Activated CD8-positive, alpha-beta T cell treated with anti-CD3 and anti-CD28 coated beads for 36 hours (primary cell): ENCODE results near the gene TGFBI. TPM values are rescaled to one million over a fixed set of nuclear protein-coding genes. Genes with fewer than 3 reads are reported as not detected.

Experiments
- ATAC-seq: fragments of 200-7000 bp; cut with Tn5 transposase; one replicate; pipeline ENCODE4 v1.10.0; 2021; ENCODE audit warnings: mild to moderate bottlenecking, moderate library complexity
- CTCF ChIA-PET: fragments of 350-600 bp; sonication (Branson Sonifier 250); formaldehyde crosslinking; loops from one replicate; lab custom pipeline; 2021; ENCODE audit warnings: antibody characterized with exemption; lab: Charles Lee
- POLR2A ChIA-PET: fragments of 350-600 bp; sonication (Branson Sonifier 250); formaldehyde crosslinking; loops from one replicate; lab custom pipeline; 2021; ENCODE audit warnings: antibody characterized with exemption; lab: Charles Lee
- DNase-seq: peaks from one replicate; pipeline ENCODE4 v3.0.0-alpha.2; 2020
- H3K27ac Mint-ChIP-seq: one replicate; pipeline ENCODE4 v1.8.0; 2021; ENCODE audit warnings: mild to moderate bottlenecking, mixed read lengths
- H3K27me3 Mint-ChIP-seq: one replicate; pipeline ENCODE4 v1.8.0; 2021; ENCODE audit warnings: mixed read lengths
- H3K36me3 Mint-ChIP-seq: one replicate; pipeline ENCODE4 v1.8.0; 2021; ENCODE audit warnings: low read depth, mixed read lengths
- H3K4me1 Mint-ChIP-seq: one replicate; pipeline ENCODE4 v1.8.0; 2021; ENCODE audit warnings: low read depth, mixed read lengths
- H3K4me3 Mint-ChIP-seq: one replicate; pipeline ENCODE4 v1.8.0; 2021; ENCODE audit warnings: mild to moderate bottlenecking, moderate library complexity, mixed read lengths
- H3K9me3 Mint-ChIP-seq: one replicate; pipeline ENCODE4 v1.8.0; 2021; ENCODE audit warnings: mixed read lengths
- intact Hi-C: fragments of 100-400 bp; cut with micrococcal nuclease; formaldehyde crosslinking; loops from one replicate; pipeline ENCODE4 v1.10.0; 2022
- total RNA-seq, 2 experiments: library from RNA; stranded (reverse); gene quantifications; one replicate each; pipeline ENCODE4 v1.2.3, GENCODE V29; 2021
- TF ChIP-seq, protein P1 (sequence below): fragments of 200-600 bp; IDR thresholded peaks from one replicate; pipeline ENCODE4 v1.8.0; 2022; ENCODE audit warnings: antibody characterized with exemption, mild to moderate bottlenecking

Gene TGFBI
- total RNA-seq, 2 experiments from 2014 or later = not detected

DNA sequence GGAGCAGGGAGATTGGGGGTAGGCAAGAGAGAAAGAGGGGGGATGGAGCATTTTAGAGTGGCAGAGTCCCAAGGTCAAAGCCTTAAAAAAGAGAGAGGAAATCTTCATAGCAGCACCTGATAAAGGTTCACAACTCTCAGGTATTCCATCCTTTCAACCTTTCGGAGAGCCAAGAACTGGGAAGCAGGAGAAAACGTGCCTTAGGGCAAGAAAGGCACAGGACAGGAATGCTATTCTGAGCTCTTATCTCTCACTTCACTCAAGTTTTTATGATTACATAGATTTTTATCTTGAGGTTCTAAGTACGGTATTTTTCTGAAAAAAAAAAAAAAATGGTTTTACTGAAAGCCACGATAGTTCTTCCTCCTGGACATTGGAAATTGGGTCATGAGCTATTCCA is 69.4 kb downstream of the TGFBI start:
- H3K27ac Mint-ChIP-seq = no peak overlapping the region
- no peaks in the 10 kb centered on the region for H3K9me3 Mint-ChIP-seq
- no peaks in the 10 kb centered on the region for H3K4me1 Mint-ChIP-seq
- POLR2A ChIA-PET = no interaction called here
- DNase-seq = no peak
- CTCF ChIA-PET = no interaction called here
- no peak overlapping the region for H3K4me3 Mint-ChIP-seq
- H3K27me3 Mint-ChIP-seq = peaks cover 8% of the 10 kb centered on the region
- H3K36me3 Mint-ChIP-seq = no peaks in the 10 kb centered on the region
- intact Hi-C loops = no loop called here
- TF ChIP-seq, protein P1, sequence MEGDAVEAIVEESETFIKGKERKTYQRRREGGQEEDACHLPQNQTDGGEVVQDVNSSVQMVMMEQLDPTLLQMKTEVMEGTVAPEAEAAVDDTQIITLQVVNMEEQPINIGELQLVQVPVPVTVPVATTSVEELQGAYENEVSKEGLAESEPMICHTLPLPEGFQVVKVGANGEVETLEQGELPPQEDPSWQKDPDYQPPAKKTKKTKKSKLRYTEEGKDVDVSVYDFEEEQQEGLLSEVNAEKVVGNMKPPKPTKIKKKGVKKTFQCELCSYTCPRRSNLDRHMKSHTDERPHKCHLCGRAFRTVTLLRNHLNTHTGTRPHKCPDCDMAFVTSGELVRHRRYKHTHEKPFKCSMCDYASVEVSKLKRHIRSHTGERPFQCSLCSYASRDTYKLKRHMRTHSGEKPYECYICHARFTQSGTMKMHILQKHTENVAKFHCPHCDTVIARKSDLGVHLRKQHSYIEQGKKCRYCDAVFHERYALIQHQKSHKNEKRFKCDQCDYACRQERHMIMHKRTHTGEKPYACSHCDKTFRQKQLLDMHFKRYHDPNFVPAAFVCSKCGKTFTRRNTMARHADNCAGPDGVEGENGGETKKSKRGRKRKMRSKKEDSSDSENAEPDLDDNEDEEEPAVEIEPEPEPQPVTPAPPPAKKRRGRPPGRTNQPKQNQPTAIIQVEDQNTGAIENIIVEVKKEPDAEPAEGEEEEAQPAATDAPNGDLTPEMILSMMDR = no peak
- ATAC-seq = no peak

DNA sequence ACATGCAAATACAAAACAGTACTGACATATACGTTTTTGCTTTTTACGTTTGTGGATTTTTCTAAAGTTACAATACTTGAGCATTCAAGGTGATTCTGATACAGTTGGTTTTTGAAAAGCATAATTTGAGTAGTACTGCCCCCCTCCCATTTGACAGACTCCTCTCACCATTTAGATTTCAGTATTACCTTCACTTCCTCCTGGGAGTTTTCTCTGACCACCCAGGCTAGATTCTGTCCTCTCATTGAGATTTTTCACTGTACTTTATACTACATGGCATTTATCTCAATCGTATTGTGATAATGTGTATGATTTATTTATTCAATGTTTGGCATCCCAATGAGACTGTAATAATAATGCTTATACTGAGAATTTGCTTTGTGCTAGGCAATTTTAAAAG is 71.1 kb downstream of the TGFBI start:
- DNase-seq (no peak), ATAC-seq (no peak)
- H3K27ac Mint-ChIP-seq = no peak overlapping the region
- ChIA-PET CTCF (interaction anchor here (1.2 kb wide), 1 partner anchor 17 kb away, joined by 3 read pairs; no protein-coding TSS in a partner anchor), POLR2A (no interaction called here)
- intact Hi-C loops = no loop called here
- TF ChIP-seq, protein P1 = no peak
- H3K27me3 Mint-ChIP-seq = peaks cover 6% of the 10 kb centered on the region
- H3K4me3 Mint-ChIP-seq = no peak overlapping the region
- H3K9me3 Mint-ChIP-seq = no peaks in the 10 kb centered on the region
- no peaks in the 10 kb centered on the region for H3K36me3 Mint-ChIP-seq
- H3K4me1 Mint-ChIP-seq = no peaks in the 10 kb centered on the region

DNA sequence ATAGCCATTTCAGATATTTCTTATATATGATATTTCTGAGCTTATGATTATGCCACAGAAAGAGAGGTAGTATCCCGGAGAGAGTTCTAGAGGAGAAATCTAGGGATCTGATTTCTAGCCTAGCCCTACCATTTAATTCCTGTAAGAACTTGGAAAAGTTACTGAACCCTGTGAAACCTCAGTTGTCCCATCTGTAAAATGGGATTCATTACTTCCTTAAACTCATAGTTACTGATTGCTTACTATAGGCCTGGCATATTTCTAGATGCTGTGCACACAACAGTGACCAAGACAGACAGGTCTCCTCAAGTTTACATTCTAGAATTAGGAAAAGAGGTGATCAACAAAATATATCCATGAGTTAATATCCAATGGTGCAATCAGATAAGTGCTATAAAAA is 73.1 kb downstream of the TGFBI start:
- POLR2A ChIA-PET = no interaction called here
- no peak for DNase-seq
- intact Hi-C loops = no loop called here
- H3K4me3 Mint-ChIP-seq = no peak overlapping the region
- no peaks in the 10 kb centered on the region for H3K9me3 Mint-ChIP-seq
- TF ChIP-seq, protein P1 = no peak
- CTCF ChIA-PET = interaction anchor here (1.2 kb wide), 1 partner anchor 21 kb away, joined by 6 read pairs; no protein-coding TSS in a partner anchor
- H3K36me3 Mint-ChIP-seq = no peaks in the 10 kb centered on the region
- no peak for ATAC-seq
- H3K4me1 Mint-ChIP-seq = no peaks in the 10 kb centered on the region
- H3K27me3 Mint-ChIP-seq = peaks cover 6% of the 10 kb centered on the region
- no peak overlapping the region for H3K27ac Mint-ChIP-seq

DNA sequence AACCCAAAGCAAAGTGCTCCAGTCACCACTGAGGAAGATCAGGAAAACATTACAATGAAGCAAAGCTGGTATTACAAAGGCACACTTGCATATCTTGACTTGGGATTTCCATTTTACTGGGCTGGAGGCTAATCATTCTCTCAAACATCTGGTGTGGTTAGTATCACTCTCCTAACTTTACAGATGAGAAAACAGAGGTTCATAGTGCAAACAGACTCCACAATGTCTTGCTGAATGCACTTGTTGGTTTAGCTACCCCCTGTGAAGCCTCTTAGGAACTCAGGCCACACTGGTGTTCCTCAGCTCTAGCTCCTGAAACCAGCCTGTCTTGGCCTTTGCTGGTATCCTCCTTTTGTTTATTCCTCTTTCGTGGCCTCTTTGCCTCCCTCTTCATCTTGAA is 74.3 kb downstream of the TGFBI start:
- no peak overlapping the region for H3K27ac Mint-ChIP-seq
- POLR2A ChIA-PET = no interaction called here
- H3K4me3 Mint-ChIP-seq = no peak overlapping the region
- DNase-seq (no peak), ATAC-seq (no peak)
- H3K9me3 Mint-ChIP-seq = no peaks in the 10 kb centered on the region
- peaks cover 5% of the 10 kb centered on the region for H3K27me3 Mint-ChIP-seq
- intact Hi-C loops = no loop called here
- no peaks in the 10 kb centered on the region for H3K4me1 Mint-ChIP-seq
- TF ChIP-seq, protein P1 = no peak
- CTCF ChIA-PET = interaction anchor here (1.2 kb wide), 1 partner anchor 20 kb away, joined by 3 read pairs; no protein-coding TSS in a partner anchor
- H3K36me3 Mint-ChIP-seq = no peaks in the 10 kb centered on the region

DNA sequence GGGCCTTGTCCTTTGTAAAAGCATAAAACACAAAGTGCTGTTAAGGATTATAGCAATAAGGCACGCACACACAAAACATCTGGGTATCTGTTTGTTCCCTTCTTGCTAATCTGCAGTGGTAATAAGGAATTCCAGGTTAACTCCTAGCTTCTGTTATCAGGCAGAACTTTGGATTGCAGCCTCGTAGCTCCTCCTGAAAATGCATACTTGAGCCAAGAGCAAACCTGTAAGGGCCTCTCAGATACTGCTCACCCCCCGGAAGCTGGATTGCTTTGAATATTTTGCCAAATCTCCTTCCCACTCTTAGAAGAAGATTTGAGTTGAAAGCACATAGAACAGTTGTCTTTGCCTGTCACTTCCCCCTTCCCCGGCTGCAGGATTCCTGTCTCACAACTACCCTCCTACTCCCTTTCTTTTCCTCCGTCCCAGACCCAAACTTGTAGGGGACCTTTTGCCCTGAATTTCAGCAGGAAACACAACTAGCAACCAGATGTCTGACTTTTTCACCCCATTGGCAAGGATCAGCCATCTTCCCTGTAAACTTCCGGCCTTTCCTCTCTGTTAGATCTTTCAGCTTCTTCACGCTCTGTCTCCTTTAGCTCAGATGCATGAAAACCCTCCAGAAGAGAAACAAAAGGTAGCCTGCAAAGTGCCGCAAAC is 75.6 kb downstream of the TGFBI start:
- Mint-ChIP-seq H3K4me1 (no peaks in the 10 kb centered on the region), H3K9me3 (no peaks in the 10 kb centered on the region), H3K27me3 (peaks cover 5% of the 10 kb centered on the region), H3K4me3 (no peak overlapping the region), H3K36me3 (no peaks in the 10 kb centered on the region), H3K27ac (no peak overlapping the region)
- ChIA-PET POLR2A (no interaction called here), CTCF (interaction anchor here (1.2 kb wide), 1 partner anchor 21 kb away, joined by 3 read pairs; no protein-coding TSS in a partner anchor)
- intact Hi-C loops = no loop called here
- ATAC-seq = no peak
- no peak for DNase-seq
- TF ChIP-seq, protein P1 = no peak
